GM06990 (cell line): ENCODE measurements around the gene LACTBL1.

ENCODE experiments used
- DNase-seq: peaks from one replicate; pipeline ENCODE4 v3.0.0-alpha.2; 2011; ENCODE audit not compliant: insufficient read length; ENCODE audit errors: extremely low read depth
- H3K27me3 ChIP-seq: replicated peaks from 2 replicates; pipeline ENCODE4 v1.6.0; 2011; ENCODE audit warnings: low read length; ENCODE audit not compliant: control insufficient read depth, insufficient read depth
- H3K36me3 ChIP-seq: 2 replicates; pipeline ENCODE4 v1.5.1; 2011; ENCODE audit warnings: low read length; ENCODE audit not compliant: control insufficient read depth, insufficient read depth
- H3K4me3 ChIP-seq: replicated peaks from 2 replicates; pipeline ENCODE4 v1.5.1; 2011; ENCODE audit warnings: low read depth, mild to moderate bottlenecking, control low read depth, low read length
- TF ChIP-seq, protein P1 (sequence below): IDR thresholded peaks from 2 replicates; pipeline ENCODE4 v1.5.1; 2011; ENCODE audit warnings: low read length, control low read depth, mild to moderate bottlenecking, inconsistent platforms; ENCODE audit not compliant: insufficient read depth, poor library complexity, severe bottlenecking

Gene LACTBL1

GRCh38 chr1:22941257-22941656 lies 31.4 kb downstream of the LACTBL1 start:
- H3K27me3 ChIP-seq = no peaks in the 10 kb centered on the region
- no peak for DNase-seq
- TF ChIP-seq, protein P1, sequence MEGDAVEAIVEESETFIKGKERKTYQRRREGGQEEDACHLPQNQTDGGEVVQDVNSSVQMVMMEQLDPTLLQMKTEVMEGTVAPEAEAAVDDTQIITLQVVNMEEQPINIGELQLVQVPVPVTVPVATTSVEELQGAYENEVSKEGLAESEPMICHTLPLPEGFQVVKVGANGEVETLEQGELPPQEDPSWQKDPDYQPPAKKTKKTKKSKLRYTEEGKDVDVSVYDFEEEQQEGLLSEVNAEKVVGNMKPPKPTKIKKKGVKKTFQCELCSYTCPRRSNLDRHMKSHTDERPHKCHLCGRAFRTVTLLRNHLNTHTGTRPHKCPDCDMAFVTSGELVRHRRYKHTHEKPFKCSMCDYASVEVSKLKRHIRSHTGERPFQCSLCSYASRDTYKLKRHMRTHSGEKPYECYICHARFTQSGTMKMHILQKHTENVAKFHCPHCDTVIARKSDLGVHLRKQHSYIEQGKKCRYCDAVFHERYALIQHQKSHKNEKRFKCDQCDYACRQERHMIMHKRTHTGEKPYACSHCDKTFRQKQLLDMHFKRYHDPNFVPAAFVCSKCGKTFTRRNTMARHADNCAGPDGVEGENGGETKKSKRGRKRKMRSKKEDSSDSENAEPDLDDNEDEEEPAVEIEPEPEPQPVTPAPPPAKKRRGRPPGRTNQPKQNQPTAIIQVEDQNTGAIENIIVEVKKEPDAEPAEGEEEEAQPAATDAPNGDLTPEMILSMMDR = no peak
- H3K4me3 ChIP-seq = no peak overlapping the region
- H3K36me3 ChIP-seq = no peaks in the 10 kb centered on the region

DNA sequence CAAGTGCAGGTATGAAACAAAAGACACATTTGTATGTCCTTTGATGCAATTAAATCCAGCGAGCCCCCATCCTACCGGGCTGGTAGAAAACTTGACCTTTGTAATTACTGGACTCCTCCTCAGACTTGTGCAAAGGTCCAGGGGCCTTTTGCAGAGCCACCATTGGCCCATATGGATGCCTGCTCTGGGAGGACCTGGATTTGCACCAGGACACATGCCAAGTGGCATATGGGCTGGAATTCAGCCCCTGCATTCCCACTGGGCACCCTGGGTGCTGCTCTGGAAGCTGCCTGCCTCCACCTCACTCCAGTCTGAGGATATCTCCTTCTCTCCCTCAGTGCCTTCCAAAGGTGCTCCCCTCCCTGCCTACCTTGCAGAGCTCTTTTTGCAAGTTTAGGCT lies 36.0 kb downstream of the LACTBL1 start:
- H3K4me3 ChIP-seq = no peak overlapping the region
- DNase-seq = no peak
- no peaks in the 10 kb centered on the region for H3K27me3 ChIP-seq
- H3K36me3 ChIP-seq = no peaks in the 10 kb centered on the region
- TF ChIP-seq, protein P1 = no peak

DNA sequence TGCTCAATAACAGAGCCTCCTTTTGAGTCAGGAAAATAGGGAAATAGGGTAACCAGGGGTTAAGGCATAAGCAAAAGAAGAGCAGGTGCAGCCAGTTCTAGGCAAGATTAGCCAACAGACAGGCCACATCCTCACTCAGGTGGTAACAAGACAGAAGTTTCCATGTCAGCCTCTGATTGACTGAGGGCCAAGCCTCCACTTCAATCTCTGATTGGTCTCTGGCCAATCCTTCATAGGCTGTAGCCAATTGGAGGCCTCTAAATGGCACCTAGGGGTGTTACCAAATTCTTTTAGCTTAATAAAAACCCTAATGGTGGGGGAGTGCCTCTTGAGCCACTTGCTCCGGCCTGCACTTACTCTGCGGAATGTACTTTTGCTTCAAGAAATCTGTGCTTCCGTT lies 37.2 kb downstream of the LACTBL1 start:
- Histone ChIP-seq H3K27me3 (no peaks in the 10 kb centered on the region), H3K4me3 (no peak overlapping the region), H3K36me3 (no peaks in the 10 kb centered on the region)
- TF ChIP-seq, protein P1 = no peak
- no peak for DNase-seq

- TF ChIP-seq, protein P1 = no peak
- no peaks in the 10 kb centered on the region; the same call in 1 of the 2 replicates for H3K27me3 ChIP-seq
- DNase-seq = no peak
- no peak overlapping the region for H3K4me3 ChIP-seq
- H3K36me3 ChIP-seq = no peaks in the 10 kb centered on the region
Observed at GRCh38 chr1:22932803-22933470, 39.7 kb downstream of the LACTBL1 start.

GRCh38 chr1:22930240-22930912 lies 42.3 kb downstream of the LACTBL1 start:
- H3K27me3 ChIP-seq = no peaks in the 10 kb centered on the region; the same call in 1 of the 2 replicates

More at GRCh38 chr1:22930240-22930912, 42.3 kb downstream of the LACTBL1 start:
- TF ChIP-seq, protein P1 = peak; percentile 83
- DNase-seq = no peak
- no peak overlapping the region for H3K4me3 ChIP-seq
- H3K36me3 ChIP-seq = no peaks in the 10 kb centered on the region
